Mammary epithelial cell (primary cell): ENCODE data around the gene DAPK3.

Source experiments
- CTCF ChIP-seq, 2 donors: IDR thresholded peaks in 1 of 2; conservative IDR thresholded peaks in 1 of 2; 2 replicates each; pipeline ENCODE4 v1.5.1; 2011 to 2012; ENCODE audit warnings: inconsistent platforms in 2 of 2, low read length in 2 of 2, mild to moderate bottlenecking in 2 of 2, control low read depth in 1 of 2, low read depth in 1 of 2; ENCODE audit not compliant: insufficient read depth in 1 of 2; ENCODE audit errors: extremely low read depth in 1 of 2
- EZH2 ChIP-seq: IDR thresholded peaks from 2 replicates; pipeline ENCODE4 v1.6.1; 2012; ENCODE audit warnings: low read length, inconsistent platforms, borderline replicate concordance

DNA sequence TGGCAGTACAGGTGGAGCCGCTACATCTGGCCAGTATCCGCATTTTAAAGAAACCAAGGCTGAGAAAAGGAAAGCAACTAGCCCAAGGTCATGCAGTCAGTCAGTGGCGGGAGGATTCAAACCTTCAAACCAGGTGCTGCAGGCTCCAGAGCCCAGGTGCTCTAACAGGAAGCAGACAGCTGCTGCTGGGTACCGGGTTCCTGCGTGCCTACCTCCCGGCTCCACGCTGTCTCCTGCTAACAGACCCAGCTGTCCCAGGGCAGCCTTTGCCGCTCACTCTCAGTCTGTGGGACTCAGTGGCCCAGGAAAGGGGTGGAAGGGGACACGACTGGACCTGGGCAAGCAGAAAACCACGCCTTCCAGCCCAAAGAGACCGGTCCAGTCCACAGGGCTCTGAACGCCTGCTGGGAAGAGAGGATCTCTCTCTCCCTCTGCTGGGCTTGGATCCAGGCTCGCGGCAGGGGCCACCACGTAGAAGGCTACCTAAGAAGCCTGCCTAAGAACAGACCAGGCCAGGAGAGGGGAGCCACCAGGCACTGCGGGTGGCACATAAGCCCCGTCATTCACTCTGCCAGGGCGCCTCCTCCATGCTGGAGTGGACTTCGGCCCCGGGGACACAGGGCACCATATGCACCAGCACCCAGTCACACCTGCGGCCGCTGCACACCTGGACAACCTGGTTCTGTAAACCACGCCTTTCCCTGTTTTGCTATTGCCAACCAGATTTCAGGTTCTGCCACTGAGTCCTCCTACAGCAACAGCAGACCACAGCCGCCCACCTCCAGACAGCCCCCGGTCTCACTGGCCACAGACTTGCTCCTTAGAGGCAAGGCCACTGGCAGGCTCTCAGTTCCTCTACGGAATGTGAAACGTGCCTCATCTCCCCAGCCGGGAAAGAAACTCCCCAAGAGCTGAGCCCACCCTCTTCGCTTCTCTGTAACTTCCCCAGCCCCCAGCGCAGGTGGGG lies 4.6 kb downstream of the DAPK3 start:
- TF ChIP-seq CTCF (conservative IDR thresholded peaks at IDR 0.05 in 1 of 2, IDR thresholded peaks at IDR 0.05 in 1 of 2; ENCODE audit: extremely low read depth in 1 of 2, insufficient read depth in 1 of 2, low read depth in 1 of 2, low read length in 2 of 2) (no peak), EZH2 (no peak)
